HepG2 (cell line): ENCODE data around the gene ATP2B2. TPM values are rescaled to one million over a fixed set of nuclear protein-coding genes. Genes with fewer than 3 reads are reported as not detected.

ENCODE experiments used
- ATAC-seq: fragments of 200-7000 bp; cut with Tn5 transposase; 3 replicates; pipeline ENCODE4 v1.9.1; 2020; ENCODE audit warnings: mild to moderate bottlenecking, moderate library complexity
- BruUV-seq: library from RNA; stranded (reverse); fragments of 400-500 nt; replicated peaks from 2 replicates; lab custom pipeline; 2021; lab: Mats Ljungman, UMichigan
- CTCF ChIA-PET: fragments of 300-600 bp; formaldehyde crosslinking; extraction: SDS; loops from one replicate; lab custom pipeline; 2021; ENCODE audit warnings: low total read pairs, inconsistent platforms, low intra/inter-chr PET ratio; lab: Yijun Ruan, JAX
- POLR2A ChIA-PET: fragments of 350-600 bp; sonication (Branson Sonifier 250); formaldehyde crosslinking; loops from one replicate; lab custom pipeline; 2020; ENCODE audit warnings: antibody characterized with exemption, inconsistent platforms; lab: Yijun Ruan, JAX
- DNase-seq: peaks from one replicate; pipeline ENCODE4 v3.0.0-alpha.2; 2015; ENCODE audit warnings: low spot score
- FAIRE-seq: peaks from 3 replicates; lab custom pipeline; 2011; peaks lifted over from hg19 to GRCh38; lab: Jason Lieb, UNC
- H2AFZ ChIP-seq: one replicate; pipeline ENCODE4 v1.6.1; 2011; ENCODE audit warnings: low read length, inconsistent platforms
- H3K27ac ChIP-seq: fragments of 300-600 bp; 3 replicates; pipeline ENCODE4 v1.8.0; 2011; ENCODE audit warnings: mixed run types, mild to moderate bottlenecking, mixed read lengths, low read length, inconsistent platforms; ENCODE audit not compliant: insufficient read depth; ENCODE audit errors: extremely low read length
- H3K27me3 ChIP-seq, 2 experiments: fragments of 200-600 bp in 1 of 2; 2 replicates in 1 of 2; 3 replicates in 1 of 2; pipeline versions ENCODE4 v1.6.0 to v1.8.0; 2011; ENCODE audit warnings: low read length in 2 of 2, mild to moderate bottlenecking in 2 of 2, moderate library complexity in 2 of 2, inconsistent platforms in 1 of 2; ENCODE audit not compliant: insufficient read depth in 2 of 2, control insufficient read depth in 1 of 2
- H3K36me3 ChIP-seq, 2 experiments: fragments of 200-600 bp in 1 of 2; replicated peaks in 1 of 2; 2 replicates in 1 of 2; 3 replicates in 1 of 2; pipeline versions ENCODE4 v1.5.1 to v1.8.0; 2011; ENCODE audit warnings: low read length in 2 of 2, inconsistent platforms in 1 of 2; ENCODE audit not compliant: insufficient read depth in 2 of 2, control insufficient read depth in 1 of 2
- H3K4me1 ChIP-seq: 2 replicates; pipeline ENCODE4 v1.5.1; 2012; ENCODE audit warnings: low read length, inconsistent platforms; ENCODE audit not compliant: insufficient read depth
- H3K4me2 ChIP-seq: 2 replicates; pipeline ENCODE4 v1.6.0; 2011; ENCODE audit warnings: low read depth, low read length, inconsistent platforms
- H3K4me3 ChIP-seq, 3 experiments: fragments of 200-600 bp in 1 of 3; sonication (generic), shearing (Covaris generic) in 1 of 3; replicated peaks in 1 of 3; 2 replicates each; pipeline ENCODE4 v1.5.1; 2011 to 2016; ENCODE audit warnings: low read length in 3 of 3, inconsistent platforms in 2 of 3, low read depth in 2 of 3, mild to moderate bottlenecking in 2 of 3, control low read depth in 1 of 3, mixed read lengths in 1 of 3; ENCODE audit not compliant: insufficient read depth in 1 of 3
- H3K79me2 ChIP-seq: one replicate; pipeline ENCODE4 v1.6.1; 2011; ENCODE audit warnings: low read length, inconsistent platforms; ENCODE audit not compliant: insufficient read depth
- H3K9ac ChIP-seq: 2 replicates; pipeline ENCODE4 v1.6.0; 2011; ENCODE audit warnings: mild to moderate bottlenecking, low read depth, low read length, inconsistent platforms; ENCODE audit not compliant: insufficient read depth
- H3K9me3 ChIP-seq: 2 replicates; pipeline ENCODE4 v1.5.1; 2012; ENCODE audit warnings: mild to moderate bottlenecking, low read length
- H4K20me1 ChIP-seq: 2 replicates; pipeline ENCODE4 v1.6.0; 2011; ENCODE audit warnings: inconsistent platforms, mild to moderate bottlenecking, low read length, moderate library complexity; ENCODE audit not compliant: insufficient read depth
- ZMAT3 ChIP-seq: sonication (generic); formaldehyde crosslinking; conservative IDR thresholded peaks from 2 replicates; pipeline ENCODE4 v1.7.0; 2021; ENCODE audit warnings: missing genetic modification reagents
- ZNF407 ChIP-seq: sonication (generic); formaldehyde crosslinking; IDR thresholded peaks from one replicate; pipeline ENCODE4 v1.5.1; 2020; ENCODE audit warnings: mild to moderate bottlenecking, missing genetic modification reagents; ENCODE audit errors: not compliant biosample characterization
- WGBS: methylation state at CpG from one replicate; pipeline ENCODE4 v1.1.6; 2017; ENCODE audit warnings: low lambda C conversion rate; 5-methylcytosine and 5-hydroxymethylcytosine counted together
- in situ Hi-C: cut with HindIII; loops from 2 replicates; pipeline ENCODE4 v1.10.0; 2017; ENCODE audit warnings: low pct_unique_long_range_greater_than_20kb; ENCODE audit not compliant: extremely low pct_ligation_motif_present
- intact Hi-C: fragments of 100-400 bp; cut with micrococcal nuclease; formaldehyde crosslinking; loops from one replicate; pipeline ENCODE4 v1.10.0; 2022; ENCODE audit not compliant: unreplicated experiment
- polyA plus RNA-seq, 8 experiments: library from polyadenylated mRNA; depleted of rRNA in 3 of 8; stranded (reverse) in 7 of 8; unstranded in 1 of 8; fragments of >200 nt; fragmentation: Illumina TruSeq in 4 of 8; extraction: Trizol in 4 of 8; gene quantifications; 2 replicates each; pipeline versions ENCODE4 v1.2.1 to v1.2.3, GENCODE V29; 2011 to 2016; ENCODE audit warnings: low read depth in 4 of 8, missing spikeins in 1 of 8, mixed read lengths in 1 of 8; ENCODE audit not compliant: insufficient read depth in 1 of 8
- total RNA-seq, 5 experiments: library from RNA; depleted of rRNA; stranded (reverse); fragments of >200 nt; fragmentation: Illumina TruSeq; extraction: Trizol; gene quantifications; 2 replicates each; pipeline ENCODE4 v1.2.3, GENCODE V29; 2016; ENCODE audit warnings: low read depth in 1 of 5

ATP2B2 gene
- total and polyA plus RNA-seq, 2 of the 13 experiments (the other 11 are each of a cell fraction or from before 2014, with no cell fraction given): 1.5 to 2.3 TPM

GRCh38 chr3:10350324-10350985 lies 154.9 kb downstream of the ATP2B2 start:
- WGBS: 70% methylated on average over 13 of the region's 22 CpGs
- H3K4me2 ChIP-seq: no peak overlapping the region
- no peak overlapping the region for H3K4me3 ChIP-seq
- H3K9me3 ChIP-seq: no peaks in the 10 kb centered on the region
- H3K9ac ChIP-seq: no peak overlapping the region
- H3K4me1 ChIP-seq: no peaks in the 10 kb centered on the region
- no TSS peak for BruUV-seq
- peaks cover 3 to 31% of the 10 kb centered on the region in 2 experiments; a peak in 4 of 5 replicates for H3K27me3 ChIP-seq
- TF ChIP-seq ZMAT3 (CRISPR knock-in tag): no peak
- TF ChIP-seq ZNF407 (CRISPR knock-in tag): no peak
- TF ChIP-seq, all 625 proteins: peak for 0
- Histone ChIP-seq H3K79me2 (no peaks in the 10 kb centered on the region), H3K27ac (no peak overlapping the region), H3K36me3 (no peaks in the 10 kb centered on the region), H4K20me1 (no peaks in the 10 kb centered on the region), H2AFZ (no peak overlapping the region)
- CTCF ChIA-PET: no interaction called here
- intact Hi-C loops: no loop called here
- POLR2A ChIA-PET: no interaction called here
- FAIRE-seq: no peak
- in situ Hi-C loops: no loop called here
- ATAC-seq: no peak
- no peak for DNase-seq
